Osteocyte (in vitro differentiated cells): ENCODE measurements around the gene LAMTOR3. TPM values are rescaled to one million over a fixed set of nuclear protein-coding genes. Genes with fewer than 3 reads are reported as not detected.

ENCODE experiments used
- DNase-seq: peaks from one replicate; pipeline ENCODE4 v3.0.0; 2021; ENCODE audit warnings: mixed read lengths; ENCODE audit not compliant: unreplicated experiment; ENCODE audit errors: extremely low spot score
- H3K27ac Mint-ChIP-seq: one replicate; pipeline ENCODE4 v1.8.0; 2021; ENCODE audit warnings: mild to moderate bottlenecking, mixed read lengths; ENCODE audit not compliant: unreplicated experiment
- H3K27me3 Mint-ChIP-seq: one replicate; pipeline ENCODE4 v1.8.0; 2021; ENCODE audit warnings: mixed read lengths; ENCODE audit not compliant: unreplicated experiment
- H3K36me3 Mint-ChIP-seq: one replicate; pipeline ENCODE4 v1.8.0; 2021; ENCODE audit warnings: mixed read lengths; ENCODE audit not compliant: unreplicated experiment
- H3K4me1 Mint-ChIP-seq: one replicate; pipeline ENCODE4 v1.8.0; 2021; ENCODE audit warnings: mixed read lengths; ENCODE audit not compliant: unreplicated experiment
- H3K4me3 Mint-ChIP-seq: one replicate; pipeline ENCODE4 v1.8.0; 2021; ENCODE audit warnings: mild to moderate bottlenecking, moderate library complexity, mixed read lengths; ENCODE audit not compliant: unreplicated experiment
- H3K9me3 Mint-ChIP-seq: one replicate; pipeline ENCODE4 v1.8.0; 2021; ENCODE audit warnings: mixed read lengths; ENCODE audit not compliant: unreplicated experiment
- CTCF ChIP-seq: fragments of 200-600 bp; sonication (generic); IDR thresholded peaks from 2 replicates; pipeline ENCODE4 v1.5.0; 2021; ENCODE audit warnings: antibody characterized with exemption, mild to moderate bottlenecking, moderate library complexity
- total RNA-seq: library from RNA; stranded (reverse); gene quantifications from 2 replicates; pipeline ENCODE4 v1.2.1, GENCODE V29; 2021

LAMTOR3 gene
- total RNA-seq, 1 donor from 2014 or later: 44.7 TPM

- no peak for DNase-seq
- no peaks in the 10 kb centered on the region for H3K27me3 Mint-ChIP-seq
- TF ChIP-seq CTCF: no peak
- no peak overlapping the region for H3K4me3 Mint-ChIP-seq
- no peak overlapping the region for H3K27ac Mint-ChIP-seq
- H3K36me3 Mint-ChIP-seq: peaks cover 37% of the 10 kb centered on the region
- peaks cover 10% of the 10 kb centered on the region for H3K9me3 Mint-ChIP-seq
- H3K4me1 Mint-ChIP-seq: no peaks in the 10 kb centered on the region
Observed at GRCh38 chr4:99918656-99919055, 24.4 kb upstream of the LAMTOR3 start.

GRCh38 chr4:99917575-99917974, 23.3 kb upstream of the LAMTOR3 start:
- no peaks in the 10 kb centered on the region for H3K27me3 Mint-ChIP-seq
- no peak overlapping the region for H3K4me3 Mint-ChIP-seq
- no peak for TF ChIP-seq CTCF
- no peak overlapping the region for H3K27ac Mint-ChIP-seq
- peaks cover 10% of the 10 kb centered on the region for H3K9me3 Mint-ChIP-seq
- no peaks in the 10 kb centered on the region for H3K4me1 Mint-ChIP-seq
- DNase-seq: no peak
- peaks cover 40% of the 10 kb centered on the region for H3K36me3 Mint-ChIP-seq

- Mint-ChIP-seq H3K36me3 (peaks cover 35% of the 10 kb centered on the region), H3K4me3 (no peak overlapping the region), H3K4me1 (no peaks in the 10 kb centered on the region), H3K9me3 (peaks cover 10% of the 10 kb centered on the region), H3K27ac (no peak overlapping the region), H3K27me3 (no peaks in the 10 kb centered on the region)
- no peak for TF ChIP-seq CTCF
- DNase-seq: no peak
Observed at GRCh38 chr4:99915449-99915848, 21.2 kb upstream of the LAMTOR3 start.

- no peaks in the 10 kb centered on the region for H3K27me3 Mint-ChIP-seq
- H3K27ac Mint-ChIP-seq: peak overlapping the region; percentile 87
- peaks cover 3% of the 10 kb centered on the region for H3K36me3 Mint-ChIP-seq
- TF ChIP-seq CTCF: no peak
- H3K4me3 Mint-ChIP-seq: peak overlapping the region; percentile 97
- H3K9me3 Mint-ChIP-seq: no peaks in the 10 kb centered on the region
- peaks cover 41% of the 10 kb centered on the region for H3K4me1 Mint-ChIP-seq
- no peak for DNase-seq
Observed at GRCh38 chr4:99894998-99895397, 771 bp upstream of the LAMTOR3 start.

GRCh38 chr4:99893839-99894160, 427 bp downstream of the LAMTOR3 start:
- Mint-ChIP-seq H3K27me3 (no peaks in the 10 kb centered on the region), H3K36me3 (peaks cover 8% of the 10 kb centered on the region), H3K27ac (peak overlapping the region; percentile 97), H3K4me1 (peaks cover 44% of the 10 kb centered on the region), H3K9me3 (no peaks in the 10 kb centered on the region), H3K4me3 (peak overlapping the region; percentile 97)
- DNase-seq: no peak
- TF ChIP-seq CTCF: no peak
